Activated naive CD4-positive, alpha-beta T cell treated with anti-CD3 and anti-CD28 coated beads for 36 hours (primary cell): ENCODE data around the gene ITGA8. TPM values are rescaled to one million over a fixed set of nuclear protein-coding genes. Genes with fewer than 3 reads are reported as not detected.
"Not testable (repeated sequence)": the region's sequence is repeated elsewhere in the genome, so short reads cannot be mapped to it uniquely, and the experiment has no call there.

Source experiments
- CTCF ChIA-PET: fragments of 350-600 bp; sonication (Branson Sonifier 250); formaldehyde crosslinking; loops from one replicate; lab custom pipeline; 2021; ENCODE audit warnings: antibody characterized with exemption; lab: Charles Lee
- DNase-seq: peaks from one replicate; pipeline ENCODE4 v3.0.0-alpha.2; 2020
- H3K27ac Mint-ChIP-seq: one replicate; pipeline ENCODE4 v1.8.0; 2021; ENCODE audit warnings: mild to moderate bottlenecking, mixed read lengths
- H3K27me3 Mint-ChIP-seq: one replicate; pipeline ENCODE4 v1.8.0; 2021; ENCODE audit warnings: low read depth, mixed read lengths
- H3K36me3 Mint-ChIP-seq: one replicate; pipeline ENCODE4 v1.8.0; 2021; ENCODE audit warnings: low read depth, mixed read lengths
- H3K4me1 Mint-ChIP-seq: one replicate; pipeline ENCODE4 v1.8.0; 2021; ENCODE audit warnings: low read depth, mixed read lengths
- H3K4me3 Mint-ChIP-seq: one replicate; pipeline ENCODE4 v1.8.0; 2021; ENCODE audit warnings: mild to moderate bottlenecking, moderate library complexity, mixed read lengths
- H3K9me3 Mint-ChIP-seq: one replicate; pipeline ENCODE4 v1.8.0; 2021; ENCODE audit warnings: mixed read lengths
- intact Hi-C: fragments of 100-400 bp; cut with micrococcal nuclease; formaldehyde crosslinking; loops from one replicate; pipeline ENCODE4 v1.15.1; 2023
- total RNA-seq, 2 experiments: library from RNA; stranded (reverse); gene quantifications; one replicate each; pipeline ENCODE4 v1.2.3, GENCODE V29; 2021

Gene ITGA8
- total RNA-seq, 2 experiments from 2014 or later = not detected

GRCh38 chr10:15562116-15562515 lies 157.6 kb downstream of the ITGA8 start:
- intact Hi-C loops = no loop called here
- peaks cover 18% of the 10 kb centered on the region for H3K27me3 Mint-ChIP-seq
- no peak overlapping the region for H3K4me3 Mint-ChIP-seq
- DNase-seq = no peak
- no peaks in the 10 kb centered on the region for H3K4me1 Mint-ChIP-seq
- CTCF ChIA-PET = no interaction called here
- H3K27ac Mint-ChIP-seq = no peak overlapping the region
- no peaks in the 10 kb centered on the region for H3K9me3 Mint-ChIP-seq
- no peaks in the 10 kb centered on the region for H3K36me3 Mint-ChIP-seq

- CTCF ChIA-PET = no interaction called here
- peaks cover 19% of the 10 kb centered on the region for H3K27me3 Mint-ChIP-seq
- H3K4me3 Mint-ChIP-seq = no peak overlapping the region
- no peaks in the 10 kb centered on the region for H3K4me1 Mint-ChIP-seq
- DNase-seq = no peak
- H3K27ac Mint-ChIP-seq = no peak overlapping the region
- intact Hi-C loops = no loop called here
- H3K9me3 Mint-ChIP-seq = no peaks in the 10 kb centered on the region
- H3K36me3 Mint-ChIP-seq = no peaks in the 10 kb centered on the region
These were observed 161.6 kb downstream of the ITGA8 start for GRCh38 chr10:15558136-15558535.

- intact Hi-C loops, CTCF ChIA-PET, H3K4me1 Mint-ChIP-seq, H3K4me3 Mint-ChIP-seq, H3K9me3 Mint-ChIP-seq, DNase-seq, H3K36me3 Mint-ChIP-seq, H3K27ac Mint-ChIP-seq: not testable (repeated sequence)
- H3K27me3 Mint-ChIP-seq = peaks cover 19% of the 10 kb centered on the region
These were observed 162.6 kb downstream of the ITGA8 start for GRCh38 chr10:15557168-15557567.

- no peak for DNase-seq
- Mint-ChIP-seq H3K4me1 (no peaks in the 10 kb centered on the region), H3K4me3 (no peak overlapping the region), H3K9me3 (no peaks in the 10 kb centered on the region), H3K36me3 (no peaks in the 10 kb centered on the region), H3K27ac (no peak overlapping the region), H3K27me3 (peaks cover 10% of the 10 kb centered on the region)
- intact Hi-C loops = no loop called here
- CTCF ChIA-PET = no interaction called here
These were observed 168.8 kb downstream of the ITGA8 start for GRCh38 chr10:15550950-15551349.

- H3K9me3 Mint-ChIP-seq = peaks cover 7% of the 10 kb centered on the region
- H3K27me3 Mint-ChIP-seq = peaks cover 9% of the 10 kb centered on the region
- no peak overlapping the region for H3K4me3 Mint-ChIP-seq
- CTCF ChIA-PET = no interaction called here
- no peaks in the 10 kb centered on the region for H3K36me3 Mint-ChIP-seq
- DNase-seq = no peak
- intact Hi-C loops = no loop called here
- no peak overlapping the region for H3K27ac Mint-ChIP-seq
- no peaks in the 10 kb centered on the region for H3K4me1 Mint-ChIP-seq
These were observed 171.4 kb downstream of the ITGA8 start for GRCh38 chr10:15548331-15548730.

GRCh38 chr10:15546606-15547005 lies 173.1 kb downstream of the ITGA8 start:
- H3K4me3 Mint-ChIP-seq = no peak overlapping the region
- H3K27me3 Mint-ChIP-seq = peaks cover 9% of the 10 kb centered on the region
- peaks cover 7% of the 10 kb centered on the region for H3K9me3 Mint-ChIP-seq
- H3K4me1 Mint-ChIP-seq = no peaks in the 10 kb centered on the region
- H3K36me3 Mint-ChIP-seq = no peaks in the 10 kb centered on the region
- CTCF ChIA-PET = no interaction called here
- intact Hi-C loops = no loop called here
- DNase-seq = no peak
- no peak overlapping the region for H3K27ac Mint-ChIP-seq

- Mint-ChIP-seq H3K27ac (no peak overlapping the region), H3K4me1 (no peaks in the 10 kb centered on the region), H3K36me3 (no peaks in the 10 kb centered on the region), H3K27me3 (peaks cover 9% of the 10 kb centered on the region), H3K4me3 (no peak overlapping the region), H3K9me3 (peaks cover 7% of the 10 kb centered on the region)
- DNase-seq = no peak
- intact Hi-C loops = no loop called here
- CTCF ChIA-PET = no interaction called here
These were observed 173.8 kb downstream of the ITGA8 start for GRCh38 chr10:15545884-15546283.

GRCh38 chr10:15545266-15545665 lies 174.5 kb downstream of the ITGA8 start:
- DNase-seq = no peak
- CTCF ChIA-PET = no interaction called here
- peaks cover 7% of the 10 kb centered on the region for H3K9me3 Mint-ChIP-seq
- H3K4me1 Mint-ChIP-seq = no peaks in the 10 kb centered on the region
- intact Hi-C loops = no loop called here
- H3K36me3 Mint-ChIP-seq = no peaks in the 10 kb centered on the region
- no peak overlapping the region for H3K4me3 Mint-ChIP-seq
- H3K27me3 Mint-ChIP-seq = peaks cover 4% of the 10 kb centered on the region
- no peak overlapping the region for H3K27ac Mint-ChIP-seq

- H3K36me3 Mint-ChIP-seq = no peaks in the 10 kb centered on the region
- H3K9me3 Mint-ChIP-seq = peaks cover 7% of the 10 kb centered on the region
- intact Hi-C loops = no loop called here
- CTCF ChIA-PET = no interaction called here
- no peak for DNase-seq
- no peaks in the 10 kb centered on the region for H3K4me1 Mint-ChIP-seq
- H3K27me3 Mint-ChIP-seq = peaks cover 3% of the 10 kb centered on the region
- H3K4me3 Mint-ChIP-seq = no peak overlapping the region
- no peak overlapping the region for H3K27ac Mint-ChIP-seq
These were observed 175.7 kb downstream of the ITGA8 start for GRCh38 chr10:15543994-15544393.

GRCh38 chr10:15542817-15543216 lies 176.9 kb downstream of the ITGA8 start:
- intact Hi-C loops = no loop called here

GRCh38 chr10:15541376-15541775 lies 178.3 kb downstream of the ITGA8 start:
- no peak for DNase-seq
- Mint-ChIP-seq H3K27me3 (no peaks in the 10 kb centered on the region), H3K36me3 (no peaks in the 10 kb centered on the region), H3K9me3 (peaks cover 7% of the 10 kb centered on the region), H3K27ac (no peak overlapping the region), H3K4me3 (no peak overlapping the region), H3K4me1 (no peaks in the 10 kb centered on the region)
- CTCF ChIA-PET = interaction anchor here (0.5 to 0.6 kb wide), 2 partner anchors 229 to 344 kb away, joined by 3 read pairs; no protein-coding TSS in a partner anchor
- intact Hi-C loops = no loop called here

More at GRCh38 chr10:15542817-15543216, 176.9 kb downstream of the ITGA8 start:
- no peak overlapping the region for H3K27ac Mint-ChIP-seq
- CTCF ChIA-PET = interaction anchor here (0.7 kb wide), 1 partner anchor 147 kb away, joined by 6 read pairs; no protein-coding TSS in a partner anchor
- peaks cover 7% of the 10 kb centered on the region for H3K9me3 Mint-ChIP-seq
- DNase-seq = no peak
- no peak overlapping the region for H3K4me3 Mint-ChIP-seq
- no peaks in the 10 kb centered on the region for H3K4me1 Mint-ChIP-seq
- H3K27me3 Mint-ChIP-seq = peaks cover 3% of the 10 kb centered on the region
- H3K36me3 Mint-ChIP-seq = no peaks in the 10 kb centered on the region

GRCh38 chr10:15540727-15541126 lies 179.0 kb downstream of the ITGA8 start:
- no peak for DNase-seq
- Mint-ChIP-seq H3K27ac (no peak overlapping the region), H3K36me3 (no peaks in the 10 kb centered on the region), H3K9me3 (peaks cover 7% of the 10 kb centered on the region), H3K4me3 (no peak overlapping the region), H3K27me3 (no peaks in the 10 kb centered on the region), H3K4me1 (no peaks in the 10 kb centered on the region)
- intact Hi-C loops = no loop called here
- CTCF ChIA-PET = interaction anchor here (0.6 kb wide), 1 partner anchor 19 kb away, joined by 6 read pairs; no protein-coding TSS in a partner anchor

- DNase-seq = no peak
- Mint-ChIP-seq H3K27me3 (peaks cover 2% of the 10 kb centered on the region), H3K4me3 (no peak overlapping the region), H3K27ac (no peak overlapping the region), H3K4me1 (no peaks in the 10 kb centered on the region), H3K36me3 (no peaks in the 10 kb centered on the region), H3K9me3 (peaks cover 2% of the 10 kb centered on the region)
- CTCF ChIA-PET = no interaction called here
- intact Hi-C loops = no loop called here
These were observed 180.5 kb downstream of the ITGA8 start for GRCh38 chr10:15539262-15539661.
